Endothelial cell of umbilical vein (primary cell): Measurements from ENCODE around the gene ARHGAP22. TPM values are rescaled to one million over a fixed set of nuclear protein-coding genes. Genes with fewer than 3 reads are reported as not detected.

Experiments used
- BruUV-seq: library from RNA; stranded (reverse); fragments of 400-500 nt; replicated peaks from 2 replicates; lab custom pipeline; 2021; lab: Mats Ljungman, UMichigan
- CTCF ChIA-PET: fragments of 300-600, 350-600 bp; sonication (Branson Sonifier 250); formaldehyde crosslinking; loops from one replicate; lab custom pipeline; 2021; ENCODE audit warnings: antibody characterized with exemption, inconsistent platforms; lab: Charles Lee
- POLR2A ChIA-PET: fragments of 300-600, 350-600 bp; sonication (Branson Sonifier 250); formaldehyde crosslinking; loops from one replicate; lab custom pipeline; 2021; ENCODE audit warnings: antibody characterized with exemption, inconsistent platforms; lab: Charles Lee
- DNase-seq: peaks from one replicate; pipeline ENCODE4 v3.0.0-alpha.2; 2011; ENCODE audit warnings: low read depth, low spot score
- FAIRE-seq: peaks from 2 replicates; lab custom pipeline; 2011; peaks lifted over from hg19 to GRCh38; lab: Jason Lieb, UNC
- H2AFZ ChIP-seq: 2 replicates; pipeline ENCODE4 v1.6.0; 2012; ENCODE audit warnings: low read depth, low read length, control low read depth, inconsistent platforms
- H3K27ac ChIP-seq: 2 replicates; pipeline ENCODE4 v1.5.1; 2011; ENCODE audit warnings: low read depth, mild to moderate bottlenecking, control low read depth, low read length, moderate library complexity; ENCODE audit not compliant: insufficient read depth
- H3K27me3 ChIP-seq, 2 experiments: 2 replicates each; pipeline versions ENCODE4 v1.6.0 to v1.6.1; 2011; ENCODE audit warnings: low read length in 2 of 2, mixed read lengths in 1 of 2; ENCODE audit not compliant: control insufficient read depth in 2 of 2, insufficient read depth in 2 of 2
- H3K36me3 ChIP-seq, 2 experiments: 2 replicates in 1 of 2; 3 replicates in 1 of 2; pipeline ENCODE4 v1.5.1; 2011; ENCODE audit warnings: low read length in 2 of 2, mild to moderate bottlenecking in 1 of 2, moderate library complexity in 1 of 2; ENCODE audit not compliant: control insufficient read depth in 2 of 2, insufficient read depth in 2 of 2; ENCODE audit errors: extremely low read depth in 1 of 2
- H3K4me1 ChIP-seq: 3 replicates; pipeline ENCODE4 v1.5.1; 2011; ENCODE audit warnings: mild to moderate bottlenecking, low read length; ENCODE audit not compliant: control insufficient read depth, insufficient read depth; ENCODE audit errors: extremely low read depth
- H3K4me2 ChIP-seq: 2 replicates; pipeline ENCODE4 v1.6.1; 2011; ENCODE audit warnings: low read length, control low read depth, mixed read lengths; ENCODE audit not compliant: insufficient read depth
- H3K4me3 ChIP-seq, 3 experiments: fragments of 200-600 bp in 1 of 3; sonication (generic), shearing (Covaris generic) in 1 of 3; replicated peaks in 1 of 3; 2 replicates each; pipeline ENCODE4 v1.5.1; 2011 to 2016; ENCODE audit warnings: control low read depth in 3 of 3, low read length in 3 of 3, mild to moderate bottlenecking in 2 of 3, inconsistent platforms in 1 of 3, low read depth in 1 of 3, moderate library complexity in 1 of 3; ENCODE audit not compliant: insufficient read depth in 1 of 3
- H3K79me2 ChIP-seq: 2 replicates; pipeline ENCODE4 v1.6.0; 2012; ENCODE audit warnings: low read length, inconsistent platforms; ENCODE audit not compliant: control insufficient read depth, insufficient read depth
- H3K9ac ChIP-seq: replicated peaks from 2 replicates; pipeline ENCODE3; 2011; ENCODE audit warnings: low read length, control low read depth; ENCODE audit not compliant: insufficient read depth; ENCODE audit errors: extremely low read depth
- H3K9me1 ChIP-seq: replicated peaks from 3 replicates; pipeline ENCODE4 v1.6.0; 2011; ENCODE audit warnings: mild to moderate bottlenecking, low read length; ENCODE audit not compliant: control insufficient read depth, insufficient read depth; ENCODE audit errors: extremely low read depth
- H3K9me3 ChIP-seq: replicated peaks from 2 replicates; pipeline ENCODE4 v1.5.1; 2012; ENCODE audit warnings: low read length, inconsistent platforms; ENCODE audit not compliant: control insufficient read depth, insufficient read depth
- H4K20me1 ChIP-seq: replicated peaks from 2 replicates; pipeline ENCODE3; 2011; ENCODE audit warnings: mild to moderate bottlenecking, low read length; ENCODE audit not compliant: control insufficient read depth, insufficient read depth; ENCODE audit errors: extremely low read depth
- CTCF ChIP-seq, 2 donors: IDR thresholded peaks; 1 replicate in 1 of 2; 2 replicates in 1 of 2; pipeline ENCODE4 v1.5.1; 2011; ENCODE audit warnings: low read length in 2 of 2, mild to moderate bottlenecking in 2 of 2, moderate library complexity in 2 of 2, control low read depth in 1 of 2, inconsistent platforms in 1 of 2, low read depth in 1 of 2; ENCODE audit not compliant: insufficient read depth in 1 of 2; ENCODE audit errors: extremely low read depth in 1 of 2
- EZH2 ChIP-seq: IDR thresholded peaks from 2 replicates; pipeline ENCODE4 v1.6.1; 2012; ENCODE audit warnings: borderline replicate concordance, low read depth, mild to moderate bottlenecking, moderate library complexity, low read length, inconsistent platforms; ENCODE audit not compliant: severe bottlenecking
- FOS ChIP-seq: IDR thresholded peaks from 2 replicates; pipeline ENCODE4 v1.6.1; 2011; ENCODE audit warnings: mild to moderate bottlenecking, low read length, moderate library complexity, borderline replicate concordance; ENCODE audit not compliant: insufficient read depth
- GATA2 ChIP-seq: IDR thresholded peaks from 2 replicates; pipeline ENCODE4 v1.7.0; 2011; ENCODE audit warnings: low read depth, mild to moderate bottlenecking, moderate library complexity, mixed read lengths, low read length; ENCODE audit not compliant: insufficient read length, insufficient read depth
- JUN ChIP-seq: IDR thresholded peaks from 2 replicates; pipeline ENCODE4 v1.6.1; 2011; ENCODE audit warnings: borderline replicate concordance, low read depth; ENCODE audit not compliant: insufficient read length, insufficient read depth
- MYC ChIP-seq: IDR thresholded peaks from one replicate; pipeline ENCODE4 v1.6.1; 2011; ENCODE audit warnings: mild to moderate bottlenecking, low read depth, low read length
- POLR2AphosphoS5 ChIP-seq: IDR thresholded peaks from 2 replicates; pipeline ENCODE4 v1.6.1; 2012; ENCODE audit warnings: low read depth, mild to moderate bottlenecking, control low read depth, low read length, moderate library complexity; ENCODE audit not compliant: insufficient read depth
- dilution Hi-C: fragments of 300-500 bp; cut with MboI; formaldehyde crosslinking; loops from one replicate; pipeline ENCODE4 v1.15.0; 2019; ENCODE audit warnings: low sequenced_read_pairs; ENCODE audit not compliant: extremely low pct_ligation_motif_present
- intact Hi-C: fragments of 100-400 bp; cut with micrococcal nuclease; formaldehyde crosslinking; loops from one replicate; pipeline ENCODE4 v1.10.0; 2022
- polyA plus RNA-seq, 4 experiments: library from polyadenylated mRNA; depleted of rRNA in 3 of 4; stranded (reverse) in 3 of 4; unstranded in 1 of 4; fragments of >200 nt; gene quantifications; 2 replicates each; pipeline versions ENCODE4 v1.2.1 to v1.2.3, GENCODE V29; 2011 to 2012; ENCODE audit warnings: missing spikeins in 1 of 4
- total RNA-seq: library from RNA; stranded (reverse); gene quantifications from 2 replicates; pipeline ENCODE4 v1.2.3, GENCODE V29; 2021

Gene ARHGAP22
- total and polyA plus RNA-seq, 2 donors (not counting 3 experiments of a cell fraction or from before 2014, with no cell fraction given), result 8.6 to 50.3 TPM

GRCh38 chr10:48456808-48457761 lies 147.8 kb downstream of the ARHGAP22 start:
- Histone ChIP-seq H4K20me1 (no peaks in the 10 kb centered on the region), H3K4me2 (no peak overlapping the region), H3K9ac (no peak overlapping the region), H3K27me3 (no peaks in the 10 kb centered on the region), H3K36me3 (peaks cover 0 to 7% of the 10 kb centered on the region in 2 experiments), H3K9me1 (no peaks in the 10 kb centered on the region), H3K9me3 (no peaks in the 10 kb centered on the region), H3K4me1 (peaks cover 9% of the 10 kb centered on the region), H2AFZ (no peak overlapping the region), H3K79me2 (peaks cover 7% of the 10 kb centered on the region), H3K27ac (no peak overlapping the region), H3K4me3 (no peak overlapping the region)
- ChIA-PET POLR2A (no interaction called here), CTCF (interaction anchor here (0.6 to 1.2 kb wide), 5 partner anchors 10 to 199 kb away, joined by 3 to 6 read pairs (median 3); no protein-coding TSS in a partner anchor)
- TF ChIP-seq EZH2 (no peak), MYC (no peak), JUN (no peak), GATA2 (no peak), POLR2AphosphoS5 (no peak), CTCF (IDR thresholded peaks at IDR 0.05; ENCODE audit: extremely low read depth in 1 of 2, insufficient read depth in 1 of 2, low read depth in 1 of 2, low read length in 2 of 2) (no peak), FOS (no peak)
- FAIRE-seq (no peak), DNase-seq (no peak)
- dilution Hi-C loops (no loop called here), intact Hi-C loops (no loop called here)
- no TSS peak for BruUV-seq
